Activated CD4-positive, alpha-beta memory T cell treated with anti-CD3 and anti-CD28 coated beads for 36 hours (primary cell): ENCODE measurements around the gene CAPRIN2. TPM values are rescaled to one million over a fixed set of nuclear protein-coding genes. Genes with fewer than 3 reads are reported as not detected.

ENCODE experiments used
- CTCF ChIA-PET: fragments of 350-600 bp; sonication (Branson Sonifier 250); formaldehyde crosslinking; loops from one replicate; lab custom pipeline; 2021; ENCODE audit warnings: antibody characterized with exemption, inconsistent platforms; lab: Charles Lee
- POLR2A ChIA-PET: fragments of 350-600 bp; sonication (Branson Sonifier 250); formaldehyde crosslinking; loops from one replicate; lab custom pipeline; 2021; ENCODE audit warnings: antibody characterized with exemption; lab: Charles Lee
- DNase-seq: peaks from one replicate; pipeline ENCODE4 v3.0.0-alpha.2; 2020
- H3K27ac Mint-ChIP-seq: one replicate; pipeline ENCODE4 v1.8.0; 2021; ENCODE audit warnings: mixed read lengths
- H3K27me3 Mint-ChIP-seq: one replicate; pipeline ENCODE4 v1.8.0; 2021; ENCODE audit warnings: mixed read lengths
- H3K36me3 Mint-ChIP-seq: one replicate; pipeline ENCODE4 v1.8.0; 2021; ENCODE audit warnings: mixed read lengths
- H3K4me1 Mint-ChIP-seq: one replicate; pipeline ENCODE4 v1.8.0; 2021; ENCODE audit warnings: low read depth, mixed read lengths
- H3K4me3 Mint-ChIP-seq: one replicate; pipeline ENCODE4 v1.8.0; 2021; ENCODE audit warnings: mild to moderate bottlenecking, mixed read lengths
- H3K9me3 Mint-ChIP-seq: one replicate; pipeline ENCODE4 v1.8.0; 2021; ENCODE audit warnings: mixed read lengths
- intact Hi-C: fragments of 100-400 bp; cut with micrococcal nuclease; formaldehyde crosslinking; loops from one replicate; pipeline ENCODE4 v1.15.1; 2023
- total RNA-seq, 2 experiments: library from RNA; stranded (reverse); gene quantifications; one replicate each; pipeline ENCODE4 v1.2.3, GENCODE V29; 2021

The CAPRIN2 gene
- total RNA-seq, 2 experiments from 2014 or later: 10.0 to 11.5 TPM

DNA sequence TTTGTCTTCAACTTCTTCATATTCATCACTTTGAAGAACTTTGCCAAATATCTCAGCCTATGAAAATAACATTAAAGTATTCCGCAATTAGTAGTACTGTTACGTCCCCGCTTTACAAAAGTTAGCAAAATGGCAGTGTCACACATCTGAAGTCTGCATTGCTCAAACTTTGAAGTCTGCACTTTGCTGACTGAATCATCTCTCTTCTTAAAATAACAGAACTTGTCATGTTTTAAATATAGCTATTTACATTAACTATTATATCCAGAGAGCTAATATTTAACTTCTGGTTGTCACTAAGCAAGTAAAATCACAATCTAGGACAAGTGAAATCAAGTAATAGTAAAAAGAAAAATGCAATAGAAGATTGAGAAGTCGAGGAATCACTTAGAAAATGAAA is 93.5 kb downstream of the CAPRIN2 start:
- Mint-ChIP-seq H3K9me3 (no peaks in the 10 kb centered on the region), H3K4me3 (no peak overlapping the region), H3K36me3 (peaks cover 15% of the 10 kb centered on the region), H3K27ac (no peak overlapping the region), H3K4me1 (peaks cover 1% of the 10 kb centered on the region), H3K27me3 (no peaks in the 10 kb centered on the region)
- CTCF ChIA-PET: no interaction called here
- intact Hi-C loops: no loop called here
- DNase-seq: no peak
- POLR2A ChIA-PET: no interaction called here

Other genes starting within 250 kb of the CAPRIN2 start
- 10 to 100 TPM; 39.2 to 41.3 TPM for gene IPO8, start 59.1 kb downstream of the CAPRIN2 start, total RNA-seq
- gene TSPAN11, start 171.8 kb upstream of the CAPRIN2 start, total RNA-seq: not detected